HepG2 (cell line): Measurements from ENCODE around the gene BLMH. TPM values are rescaled to one million over a fixed set of nuclear protein-coding genes. Genes with fewer than 3 reads are reported as not detected.

Experiments used
- ATAC-seq: fragments of 200-7000 bp; cut with Tn5 transposase; 3 replicates; pipeline ENCODE4 v1.9.1; 2020; ENCODE audit warnings: mild to moderate bottlenecking, moderate library complexity
- Bru-seq: library from RNA; stranded (reverse); fragments of 400-500 nt; gene quantifications from one replicate; lab custom pipeline; 2021; lab: Mats Ljungman, UMichigan
- BruChase-seq, 2 experiments: library from RNA; stranded (reverse); fragments of 400-500 nt; gene quantifications; one replicate each; lab custom pipeline; 2021; lab: Mats Ljungman, UMichigan
- BruUV-seq: library from RNA; stranded (reverse); fragments of 400-500 nt; replicated peaks from 2 replicates; lab custom pipeline; 2021; lab: Mats Ljungman, UMichigan
- CTCF ChIA-PET: fragments of 300-600 bp; formaldehyde crosslinking; extraction: SDS; loops from one replicate; lab custom pipeline; 2021; ENCODE audit warnings: low total read pairs, inconsistent platforms, low intra/inter-chr PET ratio; lab: Yijun Ruan, JAX
- POLR2A ChIA-PET: fragments of 350-600 bp; sonication (Branson Sonifier 250); formaldehyde crosslinking; loops from one replicate; lab custom pipeline; 2020; ENCODE audit warnings: antibody characterized with exemption, inconsistent platforms; lab: Yijun Ruan, JAX
- DNase-seq: peaks from one replicate; pipeline ENCODE4 v3.0.0-alpha.2; 2015; ENCODE audit warnings: low spot score
- FAIRE-seq: peaks from 3 replicates; lab custom pipeline; 2011; peaks lifted over from hg19 to GRCh38; lab: Jason Lieb, UNC
- H2AFZ ChIP-seq: one replicate; pipeline ENCODE4 v1.6.1; 2011; ENCODE audit warnings: low read length, inconsistent platforms
- H3K27ac ChIP-seq: fragments of 300-600 bp; 3 replicates; pipeline ENCODE4 v1.8.0; 2011; ENCODE audit warnings: mixed run types, mild to moderate bottlenecking, mixed read lengths, low read length, inconsistent platforms; ENCODE audit not compliant: insufficient read depth; ENCODE audit errors: extremely low read length
- H3K27me3 ChIP-seq, 2 experiments: fragments of 200-600 bp in 1 of 2; 2 replicates in 1 of 2; 3 replicates in 1 of 2; pipeline versions ENCODE4 v1.6.0 to v1.8.0; 2011; ENCODE audit warnings: low read length in 2 of 2, mild to moderate bottlenecking in 2 of 2, moderate library complexity in 2 of 2, inconsistent platforms in 1 of 2; ENCODE audit not compliant: insufficient read depth in 2 of 2, control insufficient read depth in 1 of 2
- H3K36me3 ChIP-seq, 2 experiments: fragments of 200-600 bp in 1 of 2; replicated peaks in 1 of 2; 2 replicates in 1 of 2; 3 replicates in 1 of 2; pipeline versions ENCODE4 v1.5.1 to v1.8.0; 2011; ENCODE audit warnings: low read length in 2 of 2, inconsistent platforms in 1 of 2; ENCODE audit not compliant: insufficient read depth in 2 of 2, control insufficient read depth in 1 of 2
- H3K4me1 ChIP-seq: 2 replicates; pipeline ENCODE4 v1.5.1; 2012; ENCODE audit warnings: low read length, inconsistent platforms; ENCODE audit not compliant: insufficient read depth
- H3K4me2 ChIP-seq: 2 replicates; pipeline ENCODE4 v1.6.0; 2011; ENCODE audit warnings: low read depth, low read length, inconsistent platforms
- H3K4me3 ChIP-seq, 3 experiments: fragments of 200-600 bp in 1 of 3; sonication (generic), shearing (Covaris generic) in 1 of 3; replicated peaks in 1 of 3; 2 replicates each; pipeline ENCODE4 v1.5.1; 2011 to 2016; ENCODE audit warnings: low read length in 3 of 3, inconsistent platforms in 2 of 3, low read depth in 2 of 3, mild to moderate bottlenecking in 2 of 3, control low read depth in 1 of 3, mixed read lengths in 1 of 3; ENCODE audit not compliant: insufficient read depth in 1 of 3
- H3K79me2 ChIP-seq: one replicate; pipeline ENCODE4 v1.6.1; 2011; ENCODE audit warnings: low read length, inconsistent platforms; ENCODE audit not compliant: insufficient read depth
- H3K9ac ChIP-seq: 2 replicates; pipeline ENCODE4 v1.6.0; 2011; ENCODE audit warnings: mild to moderate bottlenecking, low read depth, low read length, inconsistent platforms; ENCODE audit not compliant: insufficient read depth
- H3K9me3 ChIP-seq: 2 replicates; pipeline ENCODE4 v1.5.1; 2012; ENCODE audit warnings: mild to moderate bottlenecking, low read length
- H4K20me1 ChIP-seq: 2 replicates; pipeline ENCODE4 v1.6.0; 2011; ENCODE audit warnings: inconsistent platforms, mild to moderate bottlenecking, low read length, moderate library complexity; ENCODE audit not compliant: insufficient read depth
- FOXC1 ChIP-seq: sonication (generic); formaldehyde crosslinking; IDR thresholded peaks from 2 replicates; pipeline ENCODE4 v1.8.0; 2022; ENCODE audit warnings: mild to moderate bottlenecking, missing genetic modification reagents, borderline replicate concordance
- GMEB1 ChIP-seq: sonication (generic); formaldehyde crosslinking; IDR thresholded peaks from 2 replicates; pipeline ENCODE4 v1.5.1; 2020; ENCODE audit warnings: missing genetic modification reagents, mild to moderate bottlenecking, borderline replicate concordance
- HNF4A ChIP-seq: sonication (generic); formaldehyde crosslinking; IDR thresholded peaks from 2 replicates; pipeline ENCODE4 v1.4.0; 2020; ENCODE audit warnings: missing genetic modification reagents
- HNRNPL ChIP-seq: fragments of 200-400 bp; formaldehyde crosslinking; IDR thresholded peaks from 2 replicates; pipeline ENCODE4 v1.6.1; 2017; ENCODE audit warnings: mild to moderate bottlenecking, low read depth, low read length
- HNRNPUL1 ChIP-seq: fragments of 200-400 bp; formaldehyde crosslinking; IDR thresholded peaks from 2 replicates; pipeline ENCODE4 v1.6.1; 2017; ENCODE audit warnings: low read depth, mild to moderate bottlenecking, low read length, moderate library complexity
- PAF1 ChIP-seq: IDR thresholded peaks from 2 replicates; pipeline ENCODE4 v1.6.1; 2016; ENCODE audit warnings: missing genetic modification reagents, missing compliant biosample characterization
- PHF5A ChIP-seq: IDR thresholded peaks from one replicate; pipeline ENCODE4 v1.6.1; 2018; ENCODE audit warnings: low read depth, missing genetic modification reagents; ENCODE audit not compliant: unreplicated experiment
- TCF7L2 ChIP-seq: IDR thresholded peaks from 2 replicates; pipeline ENCODE4 v1.6.1; 2011; ENCODE audit warnings: mild to moderate bottlenecking, low read depth, low read length, moderate library complexity
- UBTF ChIP-seq: sonication (generic); formaldehyde crosslinking; IDR thresholded peaks from 2 replicates; pipeline ENCODE4 v1.4.0; 2020; ENCODE audit warnings: mild to moderate bottlenecking, missing genetic modification reagents
- ZNF513 ChIP-seq: sonication (generic); formaldehyde crosslinking; conservative IDR thresholded peaks from 2 replicates; pipeline ENCODE4 v1.5.0; 2020; ENCODE audit warnings: missing genetic modification reagents
- ZNF589 ChIP-seq: sonication (generic); formaldehyde crosslinking; conservative IDR thresholded peaks from 2 replicates; pipeline ENCODE4 v1.8.0; 2022; ENCODE audit warnings: mild to moderate bottlenecking, moderate library complexity, missing genetic modification reagents
- WGBS: methylation state at CpG from one replicate; pipeline ENCODE4 v1.1.6; 2017; ENCODE audit warnings: low lambda C conversion rate; 5-methylcytosine and 5-hydroxymethylcytosine counted together
- in situ Hi-C: cut with HindIII; loops from 2 replicates; pipeline ENCODE4 v1.10.0; 2017; ENCODE audit warnings: low pct_unique_long_range_greater_than_20kb; ENCODE audit not compliant: extremely low pct_ligation_motif_present
- intact Hi-C: fragments of 100-400 bp; cut with micrococcal nuclease; formaldehyde crosslinking; loops from one replicate; pipeline ENCODE4 v1.10.0; 2022; ENCODE audit not compliant: unreplicated experiment
- long read RNA-seq, 2 experiments: library from RNA in 1 of 2; library from polyadenylated mRNA in 1 of 2; stranded (forward) in 1 of 2; unstranded in 1 of 2; transcript quantifications; one replicate each; pipeline ENCODE4 v2.0.0, GENCODE V29; 2019 to 2022
- polyA minus RNA-seq, 3 experiments: library from RNA; depleted of rRNA, polyadenylated mRNA; stranded (reverse); fragments of >200 nt; gene quantifications; 2 replicates each; pipeline ENCODE4 v1.2.3, GENCODE V29; 2011; ENCODE audit warnings: low replicate concordance in 1 of 3
- polyA plus RNA-seq, 8 experiments: library from polyadenylated mRNA; depleted of rRNA in 3 of 8; stranded (reverse) in 7 of 8; unstranded in 1 of 8; fragments of >200 nt; fragmentation: Illumina TruSeq in 4 of 8; extraction: Trizol in 4 of 8; gene quantifications; 2 replicates each; pipeline versions ENCODE4 v1.2.1 to v1.2.3, GENCODE V29; 2011 to 2016; ENCODE audit warnings: low read depth in 4 of 8, missing spikeins in 1 of 8, mixed read lengths in 1 of 8; ENCODE audit not compliant: insufficient read depth in 1 of 8
- total RNA-seq, 5 experiments: library from RNA; depleted of rRNA; stranded (reverse); fragments of >200 nt; fragmentation: Illumina TruSeq; extraction: Trizol; gene quantifications; 2 replicates each; pipeline ENCODE4 v1.2.3, GENCODE V29; 2016; ENCODE audit warnings: low read depth in 1 of 5

Gene BLMH
- 41.0 and 61.9 TPM in 2 replicates for total RNA-seq (2016; rRNA removed; fragmentation: Illumina TruSeq; extraction: Trizol)
- total RNA-seq (2016; cell fraction: cytosol; rRNA removed; fragmentation: Illumina TruSeq; extraction: Trizol; ENCODE audit: low read depth), result 11.6 and 15.2 TPM in 2 replicates
- 41.0 and 58.6 TPM in 2 replicates for total RNA-seq (2016; cell fraction: insoluble cytoplasmic fraction; rRNA removed; fragmentation: Illumina TruSeq; extraction: Trizol)
- total RNA-seq (2016; cell fraction: membrane; rRNA removed; fragmentation: Illumina TruSeq; extraction: Trizol), result 27.0 and 32.2 TPM in 2 replicates
- 37.1 and 40.0 TPM in 2 replicates for total RNA-seq (2016; cell fraction: nucleus; rRNA removed; fragmentation: Illumina TruSeq; extraction: Trizol)
- 11.1 and 12.1 TPM in 2 replicates for polyA plus RNA-seq (2011; rRNA removed)
- 7.4 and 13.0 TPM in 2 replicates for polyA plus RNA-seq (2011; cell fraction: cytosol; rRNA removed)
- 8.6 and 15.4 TPM in 2 replicates for polyA plus RNA-seq (2011; cell fraction: nucleus; rRNA removed)
- polyA plus RNA-seq (2012), result 39.0 and 45.5 TPM in 2 replicates
- 11.6 and 12.0 TPM in 2 replicates for polyA plus RNA-seq (2016; cell fraction: cytosol; fragmentation: Illumina TruSeq; extraction: Trizol; ENCODE audit: low read depth)
- 67.2 and 75.3 TPM in 2 replicates for polyA plus RNA-seq (2016; cell fraction: insoluble cytoplasmic fraction; fragmentation: Illumina TruSeq; extraction: Trizol; ENCODE audit: low read depth)
- polyA plus RNA-seq (2016; cell fraction: membrane; fragmentation: Illumina TruSeq; extraction: Trizol; ENCODE audit: low read depth), result 24.9 and 27.5 TPM in 2 replicates
- 42.4 and 44.9 TPM in 2 replicates for polyA plus RNA-seq (2016; cell fraction: nucleus; fragmentation: Illumina TruSeq; extraction: Trizol; ENCODE audit: insufficient read depth, low read depth)
- 12.9 and 13.5 TPM in 2 replicates for polyA minus RNA-seq (2011; rRNA and poly(A)+ RNA removed; ENCODE audit: low replicate concordance)
- 11.8 and 13.3 TPM in 2 replicates for polyA minus RNA-seq (2011; cell fraction: cytosol; rRNA and poly(A)+ RNA removed)
- polyA minus RNA-seq (2011; cell fraction: nucleus; rRNA and poly(A)+ RNA removed), result 25.8 and 30.0 TPM in 2 replicates
- percentile 69 among the genes with signal in this experiment for Bru-seq, nascent RNA
- percentile 69 among the genes with signal in this experiment for BruChase-seq, experiment 1, labeled RNA remaining after a 6-hour chase
- BruChase-seq, experiment 2, labeled RNA remaining after a 2-hour chase, result percentile 63 among the genes with signal in this experiment
- long read RNA-seq, experiment 1, transcript BLMH-201 (12 exons, 2,365 nt), result major isoform, 22 of 31 reads
- long read RNA-seq, experiment 1, partial matches to known transcripts, result 5 of 31 reads
- long read RNA-seq, experiment 1, other reads (novel, unspliced or antisense), result 3 of 31 reads
- long read RNA-seq, experiment 2, transcript BLMH-201 (12 exons, 2,365 nt), result major isoform, 62 of 136 reads
- long read RNA-seq, experiment 2, transcript BLMH-206 (1 exons, 2,079 nt), result minor isoform, 32 of 136 reads
- long read RNA-seq, experiment 2, partial matches to known transcripts, result 27 of 136 reads
- long read RNA-seq, experiment 2, other reads (novel, unspliced or antisense), result 15 of 136 reads

GRCh38 chr17:30291543-30292285, at the start of gene BLMH:
TSS of gene BLMH (minus strand) at chr17:30291944. CDS start at chr17:30291819, 125 bp downstream.
- WGBS, result 0% methylated on average over 3 of the region's 89 CpGs
- Histone ChIP-seq H3K79me2 (peaks cover 17% of the 10 kb centered on the region), H3K9me3 (no peaks in the 10 kb centered on the region), H2AFZ (peak within 1 kb of the TSS; percentile 32), H3K27ac (peak within 1 kb of the TSS; percentile 53), H3K4me1 (peaks cover 23% of the 10 kb centered on the region), H3K36me3 (peaks cover 0 to 13% of the 10 kb centered on the region in 2 experiments; a peak in 4 of 5 replicates), H3K27me3 (no peaks in the 10 kb centered on the region; a peak in 2 of 5 replicates), H3K4me3 (peak within 1 kb of the TSS; percentile 77 to 91 (median 79)), H4K20me1 (no peaks in the 10 kb centered on the region), H3K4me2 (peak within 1 kb of the TSS; percentile 83), H3K9ac (peak within 1 kb of the TSS; percentile 74)
- in situ Hi-C loops, result loop anchor here (5.0 kb wide), 1 partner anchor 46 kb away; no protein-coding TSS in a partner anchor
- ATAC-seq (peak; percentile 91), FAIRE-seq (no peak), DNase-seq (peak; percentile 34)
- intact Hi-C loops, result loop anchor here (1.0 kb wide), 1 partner anchor 45 kb away; no protein-coding TSS in a partner anchor
- ChIA-PET CTCF (no interaction called here), POLR2A (interaction anchor here (0.8 to 2.0 kb wide), 10 partner anchors 9 to 187 kb away, joined by 3 to 22 read pairs (median 5); partner anchors contain the start of gene TMIGD1)
- BruUV-seq, result TSS peak; percentile 67
- no peak for TF ChIP-seq FOXC1 (CRISPR knock-in tag)
- no peak for TF ChIP-seq TCF7L2
- no peak for TF ChIP-seq HNF4A
- no peak for TF ChIP-seq PAF1 (CRISPR knock-in tag)
- peak; percentile 48; the same call in 1 of the 2 replicates for TF ChIP-seq GMEB1 (CRISPR knock-in tag)
- no peak for TF ChIP-seq ZNF513
- no peak for TF ChIP-seq HNRNPL
- TF ChIP-seq UBTF (CRISPR knock-in tag), result peak; percentile 75; the same call in 1 of the 2 replicates
- no peak for TF ChIP-seq HNRNPUL1
- no peak for TF ChIP-seq PHF5A (CRISPR knock-in tag)
- TF ChIP-seq ZNF589 (CRISPR knock-in tag), result no peak
